NCI-H1417 (cell line): Measurements from ENCODE around the gene DST.
"Not testable (repeated sequence)": the region's sequence is repeated elsewhere in the genome, so short reads cannot be mapped to it uniquely, and the experiment has no call there.

ENCODE experiments used
- DNase-seq, 3 experiments: peaks; one replicate each; lab custom pipeline; 2025; lab: John Stamatoyannopoulos, UW

The DST gene

GRCh38 chr6:56663344-56663743 is 20.7 kb upstream of the DST start:
- DNase-seq: peak in 2 of 3 experiments; percentile 22 to 69

- DNase-seq: not testable (repeated sequence)
Measured at GRCh38 chr6:56661338-56661737, 18.6 kb upstream of the DST start.

- DNase-seq: no peak
Measured at GRCh38 chr6:56660381-56660730, 17.7 kb upstream of the DST start.

- no peak for DNase-seq
Measured at GRCh38 chr6:56659721-56660380, 17.2 kb upstream of the DST start.

GRCh38 chr6:56658326-56658725 is 15.6 kb upstream of the DST start:
- DNase-seq: no peak

- DNase-seq: no peak
Measured at GRCh38 chr6:56657354-56657753, 14.7 kb upstream of the DST start.

GRCh38 chr6:56656466-56656865 is 13.8 kb upstream of the DST start:
- DNase-seq: no peak

GRCh38 chr6:56655996-56656395 is 13.3 kb upstream of the DST start:
- no peak for DNase-seq

- DNase-seq: no peak
Measured at GRCh38 chr6:56655249-56655648, 12.6 kb upstream of the DST start.

- DNase-seq: peak in 1 of 3 experiments; percentile 20
Measured at GRCh38 chr6:56652994-56653393, 10.3 kb upstream of the DST start.

GRCh38 chr6:56652231-56652630 is 9.5 kb upstream of the DST start:
- DNase-seq: no peak

GRCh38 chr6:56650191-56650590 is 7.5 kb upstream of the DST start:
- DNase-seq: no peak

- DNase-seq: no peak
Measured at GRCh38 chr6:56649782-56650181, 7.1 kb upstream of the DST start.

- peak; percentile 46 to 85 (median 72) for DNase-seq
Measured at GRCh38 chr6:56649053-56649769, 6.5 kb upstream of the DST start.

GRCh38 chr6:56647172-56647762 is 4.6 kb upstream of the DST start:
- DNase-seq: no peak

GRCh38 chr6:56644366-56644765 is 1.7 kb upstream of the DST start:
- no peak for DNase-seq

GRCh38 chr6:56643379-56644089 is 845 bp upstream of the DST start:
- DNase-seq: no peak

- peak in 1 of 3 experiments; percentile 20 for DNase-seq
Measured at GRCh38 chr6:56640374-56640773, 2.3 kb downstream of the DST start.

- peak in 1 of 3 experiments; percentile 37 for DNase-seq
Measured at GRCh38 chr6:56638760-56639159, 3.9 kb downstream of the DST start.

- DNase-seq: peak; percentile 11 to 80 (median 55)
Measured at GRCh38 chr6:56637640-56638039, 5.0 kb downstream of the DST start.

- DNase-seq: no peak
Measured at GRCh38 chr6:56628105-56628504, 14.6 kb downstream of the DST start.

- DNase-seq: no peak
Measured at GRCh38 chr6:56625356-56625755, 17.3 kb downstream of the DST start.

GRCh38 chr6:56624728-56625069 is 18.0 kb downstream of the DST start:
- no peak for DNase-seq
